ENCODE data around the gene ATP5F1E.

DNA sequence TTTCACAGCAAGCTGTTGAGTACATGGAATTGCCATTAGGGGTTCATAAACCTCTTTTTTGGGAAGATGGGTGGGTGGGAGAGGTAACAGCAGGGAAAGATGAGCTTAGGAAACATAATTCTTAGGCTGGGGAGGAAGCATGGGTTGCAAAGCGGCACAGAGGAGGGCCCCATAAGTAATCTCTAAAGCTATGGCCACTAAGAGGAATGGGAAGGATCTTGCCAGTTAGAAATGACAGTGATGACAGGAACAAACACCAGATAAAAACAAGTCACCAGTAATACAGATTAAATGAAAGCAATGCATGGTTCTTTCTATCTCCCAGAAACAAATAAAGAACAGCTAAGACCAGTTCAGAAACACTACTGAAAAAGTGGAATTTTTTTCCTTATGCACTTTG lies 41.4 kb upstream of the ATP5F1E start:
- TF ChIP-seq POLR2A (IDR thresholded peaks at IDR 0.05) (no peak), CTCF (IDR thresholded peaks at IDR 0.05) (no peak)
